ENCODE measurements around the gene PFKL.

GRCh38 chr21:44371596-44371995 lies 71.7 kb downstream of the PFKL start:
- TF ChIP-seq, protein P1, sequence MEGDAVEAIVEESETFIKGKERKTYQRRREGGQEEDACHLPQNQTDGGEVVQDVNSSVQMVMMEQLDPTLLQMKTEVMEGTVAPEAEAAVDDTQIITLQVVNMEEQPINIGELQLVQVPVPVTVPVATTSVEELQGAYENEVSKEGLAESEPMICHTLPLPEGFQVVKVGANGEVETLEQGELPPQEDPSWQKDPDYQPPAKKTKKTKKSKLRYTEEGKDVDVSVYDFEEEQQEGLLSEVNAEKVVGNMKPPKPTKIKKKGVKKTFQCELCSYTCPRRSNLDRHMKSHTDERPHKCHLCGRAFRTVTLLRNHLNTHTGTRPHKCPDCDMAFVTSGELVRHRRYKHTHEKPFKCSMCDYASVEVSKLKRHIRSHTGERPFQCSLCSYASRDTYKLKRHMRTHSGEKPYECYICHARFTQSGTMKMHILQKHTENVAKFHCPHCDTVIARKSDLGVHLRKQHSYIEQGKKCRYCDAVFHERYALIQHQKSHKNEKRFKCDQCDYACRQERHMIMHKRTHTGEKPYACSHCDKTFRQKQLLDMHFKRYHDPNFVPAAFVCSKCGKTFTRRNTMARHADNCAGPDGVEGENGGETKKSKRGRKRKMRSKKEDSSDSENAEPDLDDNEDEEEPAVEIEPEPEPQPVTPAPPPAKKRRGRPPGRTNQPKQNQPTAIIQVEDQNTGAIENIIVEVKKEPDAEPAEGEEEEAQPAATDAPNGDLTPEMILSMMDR (IDR thresholded peaks at IDR 0.05; ENCODE audit: low read depth, low read length): no peak
- no peak for TF ChIP-seq POLR2A (IDR thresholded peaks at IDR 0.05; ENCODE audit: extremely low read depth, insufficient read length)

Measured in NB4 (cell line).